T-helper 17 cell (primary cell): Measurements from ENCODE around the gene FN3KRP. TPM values are rescaled to one million over a fixed set of nuclear protein-coding genes. Genes with fewer than 3 reads are reported as not detected.
A peak's percentile ranks its signal among the peaks of the same experiment; 100 is the strongest.
"Not testable (repeated sequence)": the region's sequence is repeated elsewhere in the genome, so short reads cannot be mapped to it uniquely, and the experiment has no call there.

ENCODE experiments used
- ATAC-seq: fragments of 150-1000 bp; cut with Tn5 transposase; 2 replicates; pipeline ENCODE4 v1.10.0; 2021; ENCODE audit warnings: mild to moderate bottlenecking, moderate library complexity
- DNase-seq, 3 donors: peaks; one replicate each; pipeline versions ENCODE4 v3.0.0 to v3.0.0-alpha.2; 2020 to 2021
- H3K9me3 ChIP-seq: one replicate; pipeline ENCODE4 v1.7.0; 2013; ENCODE audit warnings: low read length, mild to moderate bottlenecking; ENCODE audit not compliant: control insufficient read depth, poor library complexity, severe bottlenecking
- H3K27ac Mint-ChIP-seq: one replicate; pipeline ENCODE4 v1.8.0; 2022; ENCODE audit warnings: mild to moderate bottlenecking, moderate library complexity, mixed read lengths
- H3K27me3 Mint-ChIP-seq: one replicate; pipeline ENCODE4 v1.8.0; 2022; ENCODE audit warnings: mixed read lengths
- H3K36me3 Mint-ChIP-seq: one replicate; pipeline ENCODE4 v1.8.0; 2022; ENCODE audit warnings: low read depth, mixed read lengths
- H3K4me1 Mint-ChIP-seq: one replicate; pipeline ENCODE4 v1.8.0; 2022; ENCODE audit warnings: mild to moderate bottlenecking, mixed read lengths
- H3K4me3 Mint-ChIP-seq: one replicate; pipeline ENCODE4 v1.8.0; 2022; ENCODE audit warnings: mild to moderate bottlenecking, moderate library complexity, mixed read lengths
- total RNA-seq, 4 donors: library from RNA in 2 of 4; stranded (reverse) in 2 of 4; gene quantifications; one replicate each; pipeline ENCODE4 v1.2.3 and lab custom pipeline; 2022 to 2026

FN3KRP gene
- total RNA-seq, 2 donors from 2014 or later, result 24.5 to 31.3 TPM

- no peaks in the 10 kb centered on the region for H3K27me3 Mint-ChIP-seq
Observed at GRCh38 chr17:82729479-82730260, 13.2 kb downstream of the FN3KRP start.

DNA sequence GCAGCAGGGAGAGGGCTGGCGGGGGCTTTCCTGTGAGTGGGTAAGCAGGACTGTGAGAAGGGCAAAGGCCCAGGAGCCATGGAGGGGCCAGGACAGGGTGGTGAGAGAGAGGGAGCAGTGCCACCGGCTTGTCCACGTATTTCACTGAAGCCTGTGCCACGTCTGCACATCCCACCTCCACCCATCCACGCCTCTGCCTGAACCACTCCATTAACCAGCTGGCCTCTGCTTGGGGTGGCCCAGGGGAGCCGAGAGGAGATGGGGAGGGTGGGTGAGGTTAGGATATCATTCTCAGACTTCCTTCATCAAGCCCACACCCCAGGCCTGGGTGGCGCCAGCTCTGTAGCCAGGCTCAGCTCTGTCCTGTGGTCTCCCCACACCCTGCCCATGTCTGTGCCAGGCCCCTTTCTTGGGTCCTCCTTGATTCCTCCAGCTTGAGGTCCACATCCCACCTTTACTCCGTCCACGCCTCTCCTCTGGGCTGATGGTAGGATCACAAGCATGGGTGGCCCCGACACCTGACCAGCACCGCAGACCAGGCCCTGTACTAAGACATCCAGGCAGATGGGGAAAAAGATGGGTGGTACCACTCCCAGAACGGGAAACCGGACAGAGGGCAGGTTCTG is 15.7 kb downstream of the FN3KRP start:
- no peak for DNase-seq
- Mint-ChIP-seq H3K4me1 (peaks cover 3% of the 10 kb centered on the region), H3K27me3 (no peaks in the 10 kb centered on the region), H3K36me3 (no peaks in the 10 kb centered on the region), H3K4me3 (no peak overlapping the region), H3K27ac (no peak overlapping the region)
- H3K9me3 ChIP-seq, result no peaks in the 10 kb centered on the region
- ATAC-seq, result no peak

More at GRCh38 chr17:82729479-82730260, 13.2 kb downstream of the FN3KRP start:
- H3K9me3 ChIP-seq, result no peaks in the 10 kb centered on the region
- ATAC-seq (no peak), DNase-seq (no peak)
- no peak overlapping the region for H3K4me3 Mint-ChIP-seq
- H3K27ac Mint-ChIP-seq, result no peak overlapping the region
- no peaks in the 10 kb centered on the region for H3K36me3 Mint-ChIP-seq
- no peaks in the 10 kb centered on the region for H3K4me1 Mint-ChIP-seq

DNA sequence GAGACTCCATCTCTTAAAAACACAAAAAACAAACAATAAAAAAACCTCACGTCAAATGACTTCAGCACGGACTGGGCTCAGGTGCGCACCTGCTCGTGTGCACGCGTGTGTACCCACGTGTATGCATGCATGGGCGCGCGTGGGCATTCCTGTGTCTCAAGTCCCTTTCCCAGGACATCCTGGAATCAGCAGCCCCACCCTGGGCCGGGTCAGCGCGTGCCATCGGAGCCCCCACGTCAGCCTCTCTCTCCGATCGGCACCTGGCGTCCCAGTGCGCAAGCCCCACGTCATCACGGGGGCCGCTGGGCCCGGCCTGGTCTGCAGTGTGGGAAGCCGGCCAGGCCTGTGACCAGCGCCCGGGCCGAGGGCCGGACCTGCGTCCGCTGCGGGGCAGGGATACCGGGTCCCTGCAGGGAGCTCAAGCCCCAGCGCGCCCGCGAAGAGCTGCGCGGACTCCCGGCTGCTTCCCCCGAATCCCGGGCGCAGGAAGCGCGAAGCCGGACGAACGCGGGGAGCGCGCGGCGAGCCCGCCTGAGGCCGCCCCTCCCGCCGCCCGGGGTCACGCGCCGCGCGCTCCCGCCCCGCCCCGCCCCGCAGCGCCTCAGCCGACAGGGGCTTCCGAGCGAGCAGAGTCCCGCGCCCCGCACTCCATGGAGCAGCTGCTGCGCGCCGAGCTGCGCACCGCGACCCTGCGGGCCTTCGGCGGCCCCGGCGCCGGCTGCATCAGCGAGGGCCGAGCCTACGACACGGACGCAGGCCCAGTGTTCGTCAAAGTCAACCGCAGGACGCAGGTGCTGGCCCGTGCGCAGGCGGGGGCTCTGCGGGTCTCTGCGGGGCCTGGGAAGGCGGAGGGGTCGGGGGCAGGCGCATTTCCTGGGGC is 18.7 kb downstream of the FN3KRP start, which contains the start of gene FN3K:
Gene FN3K (plus strand): TSS at position 629 of the 880 bp plus-strand sequence. CDS start 22 bp downstream, at position 651.
- Mint-ChIP-seq H3K4me3 (peak within 1 kb of the TSS; percentile 72), H3K36me3 (no peaks in the 10 kb centered on the region), H3K4me1 (peaks cover 3% of the 10 kb centered on the region), H3K27ac (no peak within 1 kb of the TSS), H3K27me3 (no peaks in the 10 kb centered on the region)
- DNase-seq (peak in 1 of 3 donors; percentile 32), ATAC-seq (peak; percentile 69)
- H3K9me3 ChIP-seq, result no peaks in the 10 kb centered on the region

DNA sequence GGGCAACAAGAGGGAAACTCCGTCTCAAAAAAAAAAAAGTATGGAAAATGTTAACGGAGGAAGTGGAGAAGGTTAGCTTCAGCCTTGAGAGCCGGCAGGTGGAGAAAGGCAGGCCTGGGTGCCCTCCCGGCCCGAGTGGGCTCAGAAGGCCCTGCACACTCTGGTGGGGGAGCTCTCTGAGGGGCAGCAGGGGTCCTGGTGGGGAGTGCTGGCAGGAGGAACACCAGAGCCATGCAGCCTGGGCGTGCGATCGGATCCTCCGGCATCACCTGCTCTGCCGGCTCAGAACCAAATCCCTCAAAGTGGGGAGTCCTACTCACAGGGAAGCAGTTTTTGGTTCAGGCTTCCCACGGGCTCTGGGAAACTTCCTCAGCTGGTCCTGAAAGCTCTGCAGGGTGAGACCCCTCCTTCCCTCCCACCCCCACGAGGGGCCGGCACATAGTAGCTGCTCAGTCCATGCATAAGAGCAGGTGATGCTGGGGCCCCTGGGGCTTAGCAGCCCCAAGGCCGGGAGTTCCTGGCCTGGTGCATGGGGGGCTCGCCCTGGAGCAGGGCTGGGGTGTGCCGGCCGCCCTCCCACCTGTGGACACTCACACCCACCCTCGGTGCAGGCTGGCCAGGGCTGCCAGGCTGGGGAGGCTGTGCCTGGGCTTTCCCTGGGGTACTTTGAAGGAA is 20.1 kb downstream of the FN3KRP start:
- H3K36me3 Mint-ChIP-seq, result no peaks in the 10 kb centered on the region
- H3K9me3 ChIP-seq, result no peaks in the 10 kb centered on the region
- DNase-seq (no peak), ATAC-seq (no peak)
- H3K27me3 Mint-ChIP-seq, result no peaks in the 10 kb centered on the region
- H3K27ac Mint-ChIP-seq, result no peak overlapping the region
- peak overlapping the region; percentile 72 for H3K4me3 Mint-ChIP-seq
- peaks cover 3% of the 10 kb centered on the region for H3K4me1 Mint-ChIP-seq

- no peak overlapping the region for H3K4me3 Mint-ChIP-seq
- H3K27ac Mint-ChIP-seq, result no peak overlapping the region
- no peak for DNase-seq
- no peaks in the 10 kb centered on the region for H3K9me3 ChIP-seq
- peaks cover 3% of the 10 kb centered on the region for H3K4me1 Mint-ChIP-seq
- H3K36me3 Mint-ChIP-seq, result no peaks in the 10 kb centered on the region
- H3K27me3 Mint-ChIP-seq, result no peaks in the 10 kb centered on the region
- no peak for ATAC-seq
Observed at GRCh38 chr17:82737967-82738877, 21.7 kb downstream of the FN3KRP start.

- Mint-ChIP-seq H3K27me3 (no peaks in the 10 kb centered on the region), H3K4me3 (no peak overlapping the region), H3K27ac (no peak overlapping the region), H3K4me1 (peaks cover 2% of the 10 kb centered on the region), H3K36me3 (no peaks in the 10 kb centered on the region)
- no peak for DNase-seq
- H3K9me3 ChIP-seq, result no peaks in the 10 kb centered on the region
- no peak for ATAC-seq
Observed at GRCh38 chr17:82740906-82741759, 24.6 kb downstream of the FN3KRP start.

DNA sequence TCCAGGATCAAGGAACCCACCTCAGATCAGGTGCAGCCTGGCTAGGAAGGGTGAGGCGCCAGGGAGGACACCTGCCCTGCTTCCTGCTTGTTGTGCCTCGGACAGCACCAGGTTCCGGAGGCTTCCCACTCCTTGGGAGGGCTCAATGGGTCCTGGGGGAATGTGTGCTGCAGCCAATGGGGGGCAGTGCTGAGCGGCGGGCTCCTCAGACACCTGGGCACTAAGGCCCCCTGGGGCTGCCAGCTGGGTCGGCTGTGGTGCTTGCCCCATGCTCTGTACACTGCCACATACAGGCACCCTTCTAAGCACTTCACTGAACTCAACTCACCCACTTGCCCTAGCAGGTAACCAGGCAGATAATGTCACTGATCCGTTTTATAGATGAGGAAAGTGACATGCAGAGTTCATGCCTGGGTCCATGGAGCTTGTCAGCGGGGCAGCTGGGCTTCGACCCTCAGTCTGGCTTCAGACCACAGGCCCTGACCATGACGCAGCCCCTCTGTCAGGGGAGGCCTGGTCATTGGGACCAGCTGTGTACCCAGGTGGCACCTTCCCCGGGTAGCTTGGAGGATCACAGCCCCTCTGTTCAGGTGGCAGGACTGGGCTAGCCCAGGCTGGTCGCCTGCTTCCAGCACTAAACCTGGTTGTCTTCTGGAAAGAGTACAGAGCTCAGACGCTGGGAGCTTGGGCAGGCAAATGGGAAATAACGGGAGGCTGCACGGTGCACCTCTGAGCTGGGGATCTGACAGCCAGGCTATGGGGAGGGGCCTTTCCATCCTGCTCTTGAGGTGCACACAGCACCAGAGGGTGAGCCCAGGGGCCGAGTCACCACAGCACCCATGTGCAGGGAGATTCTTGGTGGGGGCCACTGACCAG is 27.1 kb downstream of the FN3KRP start:
- DNase-seq (no peak), ATAC-seq (no peak)
- Mint-ChIP-seq H3K4me1 (no peaks in the 10 kb centered on the region), H3K36me3 (no peaks in the 10 kb centered on the region), H3K27ac (no peak overlapping the region), H3K27me3 (no peaks in the 10 kb centered on the region), H3K4me3 (no peak overlapping the region)
- no peaks in the 10 kb centered on the region for H3K9me3 ChIP-seq

DNA sequence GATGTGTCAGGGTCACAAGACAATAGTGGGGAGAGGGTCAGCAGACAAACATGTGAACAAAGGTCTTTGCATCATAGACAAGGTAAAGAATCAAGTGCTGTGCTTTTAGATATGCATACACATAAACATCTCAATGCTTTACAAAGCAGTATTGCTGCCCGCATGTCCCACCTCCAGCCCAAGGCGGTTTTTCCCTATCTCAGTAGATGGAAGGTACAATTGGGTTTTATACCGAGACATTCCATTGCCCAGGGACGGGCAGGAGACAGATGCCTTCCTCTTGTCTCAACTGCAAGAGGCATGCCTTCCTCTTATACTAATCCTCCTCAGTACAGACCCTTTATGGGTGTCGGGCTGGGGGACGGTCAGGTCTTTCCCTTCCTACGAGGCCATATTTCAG is 28.2 kb downstream of the FN3KRP start:
- not testable (repeated sequence) for DNase-seq, H3K4me1 Mint-ChIP-seq, H3K27me3 Mint-ChIP-seq, ATAC-seq, H3K9me3 ChIP-seq, H3K36me3 Mint-ChIP-seq, H3K27ac Mint-ChIP-seq, H3K4me3 Mint-ChIP-seq

GRCh38 chr17:82745524-82745923 is 29.0 kb downstream of the FN3KRP start:
- ATAC-seq, result no peak
- no peak for DNase-seq
- H3K9me3 ChIP-seq, result no peaks in the 10 kb centered on the region
- Mint-ChIP-seq H3K27me3 (no peaks in the 10 kb centered on the region), H3K36me3 (no peaks in the 10 kb centered on the region), H3K4me1 (no peaks in the 10 kb centered on the region), H3K4me3 (no peak overlapping the region), H3K27ac (no peak overlapping the region)

GRCh38 chr17:82748756-82749155 is 32.2 kb downstream of the FN3KRP start:
- Mint-ChIP-seq H3K27ac (no peak overlapping the region), H3K4me3 (no peak overlapping the region), H3K27me3 (no peaks in the 10 kb centered on the region), H3K36me3 (no peaks in the 10 kb centered on the region), H3K4me1 (peaks cover 7% of the 10 kb centered on the region)
- DNase-seq (no peak), ATAC-seq (no peak)
- H3K9me3 ChIP-seq, result no peaks in the 10 kb centered on the region
